Mucosa of stomach (tissue), 1 donor: ENCODE data around the gene WFDC10B.
"Not testable (repeated sequence)": the region's sequence is repeated elsewhere in the genome, so short reads cannot be mapped to it uniquely, and the experiment has no call there.

Source experiments
- H3K27me3 ChIP-seq: one replicate; pipeline ENCODE4 v1.7.0; 2013; ENCODE audit warnings: mild to moderate bottlenecking, low read length; ENCODE audit not compliant: control insufficient read depth, insufficient read depth
- H3K36me3 ChIP-seq: one replicate; pipeline ENCODE4 v1.7.0; 2013; ENCODE audit warnings: low read length; ENCODE audit not compliant: control insufficient read depth, insufficient read depth
- H3K4me1 ChIP-seq: one replicate; pipeline ENCODE4 v1.7.0; 2013; ENCODE audit warnings: mild to moderate bottlenecking, low read length; ENCODE audit not compliant: control insufficient read depth, insufficient read depth
- H3K4me3 ChIP-seq: one replicate; pipeline ENCODE4 v1.7.0; 2013; ENCODE audit warnings: low read length
- H3K9ac ChIP-seq: one replicate; pipeline ENCODE4 v1.7.0; 2013; ENCODE audit warnings: mild to moderate bottlenecking, low read length, moderate library complexity
- H3K9me3 ChIP-seq: one replicate; pipeline ENCODE4 v1.7.0; 2013; ENCODE audit warnings: mild to moderate bottlenecking, low read length, moderate library complexity; ENCODE audit not compliant: control insufficient read depth
- donor health status: Pancreatic carcinoma.

WFDC10B gene

DNA sequence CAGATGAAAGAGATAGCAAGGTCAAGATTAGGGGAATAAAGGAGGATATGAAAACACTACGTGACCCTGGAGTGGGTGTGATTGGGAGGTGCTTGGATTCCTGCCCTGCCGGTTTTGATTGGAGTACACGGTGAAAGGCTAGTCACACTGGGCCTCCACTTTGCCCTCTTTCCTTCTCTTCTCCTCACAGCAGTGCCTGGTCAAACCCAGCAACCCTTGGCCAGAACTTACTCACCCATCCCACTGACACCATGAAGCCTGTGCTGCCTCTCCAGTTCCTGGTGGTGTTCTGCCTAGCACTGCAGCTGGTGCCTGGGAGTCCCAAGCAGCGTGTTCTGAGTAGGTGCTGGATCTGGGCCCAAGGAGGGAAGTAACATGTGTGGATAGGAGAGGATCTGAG lies 2.9 kb downstream of the WFDC10B start, which contains the start of gene WFDC13:
Gene WFDC13 (plus strand): TSS at position 166 of the 400 bp plus-strand sequence. CDS start 86 bp downstream, at position 252.
- Histone ChIP-seq H3K9me3 (no peaks in the 10 kb centered on the region), H3K9ac (no peak within 1 kb of the TSS), H3K36me3 (no peaks in the 10 kb centered on the region), H3K27me3 (no peaks in the 10 kb centered on the region), H3K4me1 (peaks cover 5% of the 10 kb centered on the region), H3K4me3 (no peak within 1 kb of the TSS)

DNA sequence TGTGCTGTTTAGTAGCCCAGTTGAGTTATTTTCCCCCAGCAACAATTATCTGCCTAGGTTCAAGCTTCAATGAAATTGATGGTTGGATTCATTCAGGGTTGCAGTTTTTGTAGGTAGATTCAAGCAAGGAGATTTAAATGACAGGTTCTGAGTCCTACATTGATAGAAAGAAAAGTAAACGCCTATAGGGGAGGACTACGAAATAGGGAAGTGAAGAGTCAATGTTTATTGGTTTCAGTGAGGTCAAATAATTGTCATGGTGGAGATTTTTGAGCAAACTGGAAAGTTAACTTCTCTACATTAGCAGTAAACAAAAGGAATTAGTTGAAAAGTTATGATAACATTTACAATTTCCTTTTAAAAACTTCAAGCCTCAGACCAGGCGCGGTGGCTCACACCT lies 3.7 kb downstream of the WFDC10B start:
- Histone ChIP-seq H3K27me3 (no peaks in the 10 kb centered on the region), H3K36me3 (no peaks in the 10 kb centered on the region), H3K4me1 (peaks cover 5% of the 10 kb centered on the region), H3K4me3 (no peak overlapping the region), H3K9ac (no peak overlapping the region), H3K9me3 (no peaks in the 10 kb centered on the region)

DNA sequence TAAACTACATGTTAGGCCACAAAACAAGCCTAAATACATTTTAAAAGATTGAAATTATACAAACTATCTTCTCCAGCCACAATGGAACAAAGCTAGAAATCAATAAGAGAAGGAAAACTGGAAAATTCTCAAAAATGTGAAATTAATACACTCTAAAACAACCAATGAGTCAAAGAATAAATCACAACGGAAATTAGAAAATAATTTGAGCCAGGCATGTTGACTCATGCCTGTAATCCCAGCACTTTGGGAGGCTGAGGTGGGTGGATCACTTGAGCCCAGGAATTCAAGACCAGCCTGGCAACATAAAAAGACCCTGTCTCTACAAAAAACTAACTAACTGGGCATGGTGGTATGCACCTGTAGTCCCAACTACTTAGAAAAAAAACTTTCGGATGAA lies 9.3 kb downstream of the WFDC10B start:
- Histone ChIP-seq H3K27me3 (no peaks in the 10 kb centered on the region), H3K9ac (no peak overlapping the region), H3K9me3 (no peaks in the 10 kb centered on the region), H3K4me3 (no peak overlapping the region), H3K4me1 (no peaks in the 10 kb centered on the region), H3K36me3 (no peaks in the 10 kb centered on the region)

DNA sequence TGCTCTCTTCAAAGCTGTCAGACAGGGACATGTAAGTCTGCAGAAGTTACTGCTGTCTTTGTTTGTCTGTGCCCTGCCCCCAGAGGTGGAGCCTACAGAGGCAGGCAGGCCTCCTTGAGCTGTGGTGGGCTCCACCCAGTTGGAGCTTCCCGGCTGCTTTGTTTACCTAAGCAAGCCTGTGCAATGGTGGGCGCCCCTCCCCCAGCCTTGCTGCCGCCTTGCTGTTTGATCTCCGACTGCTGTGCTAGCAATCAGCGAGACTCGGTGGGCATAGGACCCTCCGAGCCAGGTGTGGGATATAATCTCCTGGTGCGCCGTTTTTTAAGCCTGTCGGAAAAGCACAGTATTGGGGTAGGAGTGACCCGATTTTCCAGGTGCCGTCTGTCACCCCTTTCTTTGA lies 11.5 kb downstream of the WFDC10B start:
- not testable (repeated sequence) for H3K4me1 ChIP-seq, H3K9me3 ChIP-seq, H3K36me3 ChIP-seq, H3K9ac ChIP-seq, H3K27me3 ChIP-seq, H3K4me3 ChIP-seq

DNA sequence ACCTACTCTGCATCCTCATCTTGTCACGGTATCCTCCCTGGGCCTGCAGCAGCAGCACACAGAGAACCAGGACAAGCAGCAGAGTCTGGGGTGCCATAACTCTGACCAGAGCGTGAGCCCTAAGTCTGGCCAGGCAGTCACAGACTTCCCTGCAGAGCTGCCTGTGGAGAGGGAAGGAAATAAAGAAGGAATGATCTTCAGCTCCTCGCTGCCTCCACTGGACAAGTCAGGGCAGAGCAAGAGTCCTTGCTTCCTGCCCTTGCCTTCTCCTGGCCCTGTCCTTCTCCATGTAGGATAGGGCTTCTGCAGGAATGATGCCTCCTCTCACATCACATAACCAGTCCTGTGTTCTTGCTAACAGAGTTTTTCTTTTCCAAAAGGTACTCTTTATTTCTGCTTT lies 18.9 kb downstream of the WFDC10B start:
- Histone ChIP-seq H3K36me3 (no peaks in the 10 kb centered on the region), H3K4me1 (no peaks in the 10 kb centered on the region), H3K27me3 (peaks cover 6% of the 10 kb centered on the region), H3K9ac (no peak overlapping the region), H3K9me3 (no peaks in the 10 kb centered on the region), H3K4me3 (no peak overlapping the region)

DNA sequence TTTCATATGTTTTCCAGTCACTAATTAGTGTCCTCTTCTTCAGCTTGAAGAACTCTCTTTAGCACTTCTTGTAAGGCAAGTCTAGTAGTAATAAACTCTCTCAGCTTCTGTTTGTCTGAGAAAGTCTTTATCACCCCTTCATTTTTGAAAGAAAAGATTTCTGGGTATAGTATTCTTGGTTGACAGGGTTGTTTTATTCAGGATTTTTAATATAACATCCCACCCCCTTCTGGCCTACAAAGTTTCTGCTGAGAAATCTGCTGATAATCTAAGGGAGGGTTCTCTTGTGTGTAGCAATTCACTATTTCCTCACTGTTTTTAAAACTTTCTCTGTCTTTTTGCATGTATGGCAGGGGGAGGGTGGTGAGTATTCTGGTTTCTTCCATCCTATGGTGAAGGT lies 25.2 kb downstream of the WFDC10B start:
- H3K9me3 ChIP-seq = no peaks in the 10 kb centered on the region
- H3K27me3 ChIP-seq = no peaks in the 10 kb centered on the region
- H3K9ac ChIP-seq = no peak overlapping the region
- no peak overlapping the region for H3K4me3 ChIP-seq
- H3K4me1 ChIP-seq = no peaks in the 10 kb centered on the region
- no peaks in the 10 kb centered on the region for H3K36me3 ChIP-seq

DNA sequence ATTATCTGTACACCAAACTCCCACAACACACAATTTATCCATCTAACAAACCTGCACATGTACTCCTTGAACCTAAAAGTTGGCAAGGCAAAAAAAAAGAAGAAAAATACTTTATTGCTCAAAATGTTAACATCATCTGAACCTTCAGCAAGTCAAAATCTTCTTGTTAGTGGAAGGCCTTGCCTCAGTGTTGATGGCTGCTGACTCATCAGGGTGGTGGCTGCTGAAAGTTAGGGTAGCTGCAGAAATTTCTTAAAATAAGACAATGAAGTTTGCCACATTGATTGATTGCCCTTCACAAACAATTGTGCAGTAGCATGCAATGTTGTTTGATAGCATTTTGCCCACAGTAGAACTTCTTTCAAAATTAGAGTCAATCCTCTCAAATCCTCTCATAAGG lies 32.1 kb downstream of the WFDC10B start:
- H3K4me3 ChIP-seq = no peak overlapping the region
- no peak overlapping the region for H3K9ac ChIP-seq
- H3K27me3 ChIP-seq = no peaks in the 10 kb centered on the region

DNA sequence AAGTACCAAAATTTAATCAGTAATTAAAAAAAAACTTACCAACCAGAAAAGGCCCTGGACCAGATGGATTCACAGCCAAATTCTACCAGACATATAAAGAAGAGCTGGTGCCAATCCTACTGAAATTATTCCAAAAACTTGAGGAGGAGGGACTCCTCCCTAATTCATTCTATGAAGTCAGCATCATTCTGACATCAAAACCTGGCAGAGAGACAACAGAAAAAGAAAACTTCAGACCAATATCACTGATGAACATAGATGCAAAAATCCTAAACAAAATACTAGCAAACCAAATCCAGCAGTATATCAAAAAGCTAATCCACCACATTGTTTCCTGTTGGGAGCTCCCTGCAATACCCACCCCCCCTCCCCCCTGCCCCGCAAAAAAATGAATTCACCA lies 34.7 kb downstream of the WFDC10B start, which contains the start of gene WFDC11:
Gene WFDC11 (minus strand): TSS at position 101 of the 400 bp plus-strand sequence. CDS start 19,639 bp downstream, outside the sequence.
- H3K4me3 ChIP-seq = no peak within 1 kb of the TSS
- no peaks in the 10 kb centered on the region for H3K4me1 ChIP-seq
- H3K9me3 ChIP-seq = no peaks in the 10 kb centered on the region
- no peaks in the 10 kb centered on the region for H3K27me3 ChIP-seq
- H3K36me3 ChIP-seq = no peaks in the 10 kb centered on the region
- H3K9ac ChIP-seq = no peak within 1 kb of the TSS

More for the DNA sequence above, 32.1 kb downstream of the WFDC10B start:
- Histone ChIP-seq H3K36me3 (no peaks in the 10 kb centered on the region), H3K4me1 (no peaks in the 10 kb centered on the region), H3K9me3 (no peaks in the 10 kb centered on the region)

DNA sequence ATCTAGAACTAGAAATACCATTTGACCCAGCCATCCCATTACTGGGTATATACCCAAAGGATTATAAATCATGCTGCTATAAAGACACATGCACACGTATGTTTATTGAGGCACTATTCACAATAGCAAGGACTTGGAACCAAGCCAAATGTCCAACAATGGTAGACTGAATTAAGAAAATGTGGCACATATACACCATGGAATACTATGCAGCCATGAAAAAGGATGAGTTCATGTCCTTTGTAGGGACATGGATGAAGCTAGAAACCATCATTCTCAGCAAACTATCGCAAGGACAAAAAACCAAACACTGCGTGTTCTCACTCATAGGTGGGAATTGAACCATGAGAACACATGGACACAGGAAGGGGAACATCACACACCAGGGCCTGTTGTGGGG lies 47.8 kb downstream of the WFDC10B start:
- H3K36me3 ChIP-seq, H3K4me3 ChIP-seq, H3K9me3 ChIP-seq, H3K27me3 ChIP-seq, H3K4me1 ChIP-seq, H3K9ac ChIP-seq: not testable (repeated sequence)

DNA sequence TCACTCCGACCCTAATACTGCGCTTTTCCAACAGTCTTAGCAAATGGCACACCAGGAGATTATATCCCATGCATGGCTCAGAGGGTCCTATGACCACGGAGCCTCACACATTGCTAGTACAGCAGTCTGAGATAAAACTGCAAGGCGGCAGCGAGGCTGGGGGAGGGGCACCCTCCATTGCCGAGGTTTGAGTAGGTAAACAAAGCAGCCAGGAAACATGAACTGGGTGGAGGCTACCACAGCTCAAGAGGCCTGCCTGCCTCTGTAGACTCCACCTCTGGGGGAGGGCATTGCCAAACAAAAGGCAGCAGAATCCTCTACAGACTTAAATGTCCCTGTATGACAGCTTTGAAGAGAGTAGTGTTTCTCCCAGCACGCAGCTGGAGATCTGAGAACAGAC lies 53.1 kb downstream of the WFDC10B start:
- not testable (repeated sequence) for H3K36me3 ChIP-seq, H3K27me3 ChIP-seq, H3K9ac ChIP-seq, H3K4me3 ChIP-seq, H3K9me3 ChIP-seq
- H3K4me1 ChIP-seq = peaks cover 15% of the 10 kb centered on the region

DNA sequence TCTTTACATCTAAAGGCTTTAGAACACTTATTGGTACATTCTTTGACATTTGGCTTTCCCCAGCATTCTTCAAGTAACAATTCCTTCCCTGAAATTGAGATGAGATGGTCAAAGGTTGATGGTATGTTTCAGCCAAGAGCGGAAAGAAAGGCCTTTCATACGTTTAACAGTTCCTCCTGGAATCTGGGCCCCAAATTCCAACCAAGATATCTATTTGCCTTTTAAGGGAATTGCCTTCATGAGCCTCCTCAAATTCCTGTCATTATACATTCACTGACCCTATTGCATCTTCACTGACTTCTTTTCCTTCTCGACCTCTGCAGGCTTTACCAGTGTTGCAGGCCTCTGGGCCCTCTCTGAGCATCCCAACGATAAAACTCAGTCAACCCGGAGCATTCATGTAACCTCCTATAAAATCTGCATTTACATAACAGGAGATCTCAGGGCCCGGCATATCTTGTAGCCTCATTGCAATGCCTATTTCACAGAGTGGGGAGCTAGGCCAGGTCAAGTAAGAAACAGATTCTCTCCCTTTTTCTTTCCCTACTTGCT lies 55.4 kb downstream of the WFDC10B start:
- Histone ChIP-seq H3K4me3 (no peak overlapping the region), H3K9ac (no peak overlapping the region), H3K4me1 (peaks cover 15% of the 10 kb centered on the region), H3K9me3 (no peaks in the 10 kb centered on the region), H3K36me3 (no peaks in the 10 kb centered on the region), H3K27me3 (no peaks in the 10 kb centered on the region)

DNA sequence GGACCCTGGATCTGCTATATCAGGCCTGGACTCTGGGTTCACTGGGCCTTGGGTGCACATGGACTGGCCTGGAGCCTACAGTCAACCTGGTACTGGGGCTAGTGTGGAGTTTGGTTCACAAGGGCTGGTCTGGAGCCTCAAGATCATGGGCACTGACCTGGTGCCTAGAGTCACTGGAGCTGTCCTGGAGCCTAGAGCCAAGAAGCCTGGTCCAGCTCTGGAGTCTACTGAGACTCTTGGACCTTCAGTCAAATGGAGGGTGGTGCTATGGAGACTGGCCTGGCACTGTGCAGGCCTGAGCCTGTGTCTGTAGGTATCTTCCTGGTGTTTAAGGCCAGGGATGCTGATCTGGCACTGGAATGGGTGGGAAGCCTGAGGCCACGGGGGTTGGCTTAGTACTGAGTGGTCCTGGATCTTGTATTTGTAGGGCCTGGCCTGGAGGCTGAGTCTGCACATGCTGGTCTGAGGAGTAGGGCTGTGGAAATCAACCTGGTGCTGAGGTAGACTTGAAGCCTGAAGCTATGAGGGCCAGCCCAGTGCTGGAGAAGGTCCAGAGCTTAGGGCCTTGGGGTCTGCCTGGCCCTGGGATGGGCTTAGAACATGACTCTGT lies 57.3 kb downstream of the WFDC10B start:
- Histone ChIP-seq H3K9ac (no peak overlapping the region), H3K4me3 (no peak overlapping the region)

DNA sequence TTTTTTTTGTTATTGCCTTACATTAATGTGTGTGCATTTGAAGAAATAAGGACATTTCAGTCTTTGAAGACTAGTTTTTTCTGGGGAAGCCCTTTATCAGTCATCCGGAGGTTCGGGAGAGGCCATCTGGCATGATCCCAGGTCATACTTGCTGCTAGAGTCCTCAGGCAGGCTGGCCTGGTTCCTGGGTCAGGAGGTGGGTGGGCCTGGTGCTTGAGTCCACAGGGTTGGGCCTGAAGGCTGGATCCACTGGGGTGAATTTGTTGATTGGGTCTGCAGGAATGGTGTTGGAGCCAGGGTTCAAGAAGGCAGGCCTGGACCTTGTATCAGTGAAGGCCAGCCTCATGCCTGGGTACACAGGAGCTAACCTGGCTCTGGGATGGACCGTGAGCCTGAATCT lies 57.9 kb downstream of the WFDC10B start:
- Histone ChIP-seq H3K36me3 (no peaks in the 10 kb centered on the region), H3K4me1 (peaks cover 13% of the 10 kb centered on the region), H3K9me3 (no peaks in the 10 kb centered on the region), H3K4me3 (no peak overlapping the region), H3K9ac (no peak overlapping the region), H3K27me3 (no peaks in the 10 kb centered on the region)

More for the DNA sequence above, 57.3 kb downstream of the WFDC10B start:
- no peaks in the 10 kb centered on the region for H3K36me3 ChIP-seq
- no peaks in the 10 kb centered on the region for H3K9me3 ChIP-seq
- peaks cover 15% of the 10 kb centered on the region for H3K4me1 ChIP-seq
- H3K27me3 ChIP-seq = no peaks in the 10 kb centered on the region
